Measurements from ENCODE around the gene TTC28. TPM values are rescaled to one million over a fixed set of nuclear protein-coding genes. Genes with fewer than 3 reads are reported as not detected.
"Not testable (repeated sequence)": the region's sequence is repeated elsewhere in the genome, so short reads cannot be mapped to it uniquely, and the experiment has no call there.

The TTC28 gene
- total RNA-seq, 1 donor from 2014 or later = 23.2 TPM

DNA sequence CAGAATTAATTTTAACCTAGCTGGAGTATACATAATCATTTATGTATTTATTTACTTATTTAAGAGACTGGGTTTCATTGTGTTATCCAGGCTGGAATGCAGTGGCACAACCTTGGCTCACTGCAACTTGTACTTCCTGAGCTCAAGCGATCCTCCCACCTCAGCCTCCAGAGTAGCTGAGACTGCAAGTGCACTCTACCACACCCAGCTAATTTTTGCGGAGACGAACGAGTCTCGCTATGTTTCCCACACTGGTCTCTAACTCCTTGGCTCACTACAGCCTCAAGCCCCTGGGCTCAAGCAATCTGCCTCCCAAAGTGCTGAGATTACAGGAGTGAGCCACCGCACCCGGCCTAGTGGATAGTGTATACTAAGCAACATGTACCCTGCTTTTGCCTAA is 1.5 kb downstream of the TTC28 start:
- H3K9me3 Mint-ChIP-seq (ENCODE audit: unreplicated experiment) = not testable (repeated sequence)
- peak overlapping the region; percentile 57 for H3K4me3 Mint-ChIP-seq (ENCODE audit: unreplicated experiment)

DNA sequence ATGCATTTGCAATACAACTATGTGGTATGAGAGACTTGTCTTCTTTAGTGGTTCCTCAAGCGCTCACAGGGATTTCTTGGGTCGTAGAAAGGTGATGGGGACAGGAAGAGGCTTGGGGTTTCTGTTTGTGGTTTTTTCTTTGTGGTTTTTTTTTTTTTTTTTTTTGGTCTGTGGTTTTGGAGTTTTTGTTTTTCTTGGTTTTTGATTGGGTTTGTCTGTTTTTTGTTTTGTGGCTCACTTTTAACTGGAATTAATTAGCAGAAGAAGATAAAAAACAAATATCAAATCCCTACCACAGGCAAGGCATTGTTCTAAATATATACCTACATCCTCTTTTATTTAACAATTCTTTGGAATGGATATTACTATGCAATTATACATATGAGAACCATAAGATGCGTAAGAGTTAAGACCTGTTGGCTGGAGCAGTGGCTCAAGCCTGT is 5.5 kb downstream of the TTC28 start:
- H3K27ac ChIP-seq (ENCODE audit: low read depth, low read length) = no peak overlapping the region
- H3K4me1 Mint-ChIP-seq (ENCODE audit: low read depth, unreplicated experiment) = no peaks in the 10 kb centered on the region
- no peaks in the 10 kb centered on the region for H3K36me3 ChIP-seq (ENCODE audit: insufficient read depth, low read length)
- H2AFZ ChIP-seq (ENCODE audit: low read depth, low read length) = no peak overlapping the region
- H3K9ac ChIP-seq (ENCODE audit: low read length) = no peak overlapping the region
- H3K4me2 ChIP-seq (ENCODE audit: low read length) = no peak overlapping the region
- no peak overlapping the region for H3K4me3 ChIP-seq (ENCODE audit: insufficient read depth, low read depth, low read length)
- H4K20me1 ChIP-seq (ENCODE audit: insufficient read depth, low read length) = peaks cover 20% of the 10 kb centered on the region
- H3K27me3 Mint-ChIP-seq (ENCODE audit: low read depth, unreplicated experiment) = peaks cover 42% of the 10 kb centered on the region
- H3K36me3 Mint-ChIP-seq (ENCODE audit: low read depth, unreplicated experiment) = no peaks in the 10 kb centered on the region
- TF ChIP-seq EZH2 (IDR thresholded peaks at IDR 0.05; ENCODE audit: insufficient read depth, low read length) = no peak
- TF ChIP-seq, protein P1, sequence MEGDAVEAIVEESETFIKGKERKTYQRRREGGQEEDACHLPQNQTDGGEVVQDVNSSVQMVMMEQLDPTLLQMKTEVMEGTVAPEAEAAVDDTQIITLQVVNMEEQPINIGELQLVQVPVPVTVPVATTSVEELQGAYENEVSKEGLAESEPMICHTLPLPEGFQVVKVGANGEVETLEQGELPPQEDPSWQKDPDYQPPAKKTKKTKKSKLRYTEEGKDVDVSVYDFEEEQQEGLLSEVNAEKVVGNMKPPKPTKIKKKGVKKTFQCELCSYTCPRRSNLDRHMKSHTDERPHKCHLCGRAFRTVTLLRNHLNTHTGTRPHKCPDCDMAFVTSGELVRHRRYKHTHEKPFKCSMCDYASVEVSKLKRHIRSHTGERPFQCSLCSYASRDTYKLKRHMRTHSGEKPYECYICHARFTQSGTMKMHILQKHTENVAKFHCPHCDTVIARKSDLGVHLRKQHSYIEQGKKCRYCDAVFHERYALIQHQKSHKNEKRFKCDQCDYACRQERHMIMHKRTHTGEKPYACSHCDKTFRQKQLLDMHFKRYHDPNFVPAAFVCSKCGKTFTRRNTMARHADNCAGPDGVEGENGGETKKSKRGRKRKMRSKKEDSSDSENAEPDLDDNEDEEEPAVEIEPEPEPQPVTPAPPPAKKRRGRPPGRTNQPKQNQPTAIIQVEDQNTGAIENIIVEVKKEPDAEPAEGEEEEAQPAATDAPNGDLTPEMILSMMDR (IDR thresholded peaks at IDR 0.05; ENCODE audit: insufficient read depth, low read depth, low read length) = no peak
- H3K27me3 ChIP-seq (ENCODE audit: insufficient read depth, low read length) = peaks cover 27% of the 10 kb centered on the region
- H3K4me3 Mint-ChIP-seq (ENCODE audit: unreplicated experiment) = no peak overlapping the region
- DNase-seq (ENCODE audit: low read depth) (peak; percentile 69), FAIRE-seq (no peak)
- peaks cover 6% of the 10 kb centered on the region for H3K4me1 ChIP-seq (ENCODE audit: insufficient read depth, low read length)
- no peak overlapping the region for H3K27ac Mint-ChIP-seq (ENCODE audit: unreplicated experiment)
- H3K79me2 ChIP-seq (ENCODE audit: insufficient read depth, low read length) = no peaks in the 10 kb centered on the region
- peaks cover 8% of the 10 kb centered on the region for H3K9me3 Mint-ChIP-seq (ENCODE audit: unreplicated experiment)
- H3K9me3 ChIP-seq (ENCODE audit: insufficient read depth, low read depth, low read length) = peaks cover 4% of the 10 kb centered on the region

More for the DNA sequence above, 1.5 kb downstream of the TTC28 start:
- not testable (repeated sequence) for H3K36me3 ChIP-seq (ENCODE audit: insufficient read depth, low read length); H3K79me2 ChIP-seq (ENCODE audit: insufficient read depth, low read length); FAIRE-seq; H3K4me1 ChIP-seq (ENCODE audit: insufficient read depth, low read length); H3K9ac ChIP-seq (ENCODE audit: low read length); H3K36me3 Mint-ChIP-seq (ENCODE audit: low read depth, unreplicated experiment); H3K4me1 Mint-ChIP-seq (ENCODE audit: low read depth, unreplicated experiment); DNase-seq (ENCODE audit: low read depth); H3K27ac ChIP-seq (ENCODE audit: low read depth, low read length); H3K9me3 ChIP-seq (ENCODE audit: insufficient read depth, low read depth, low read length); H3K4me2 ChIP-seq (ENCODE audit: low read length); H3K27ac Mint-ChIP-seq (ENCODE audit: unreplicated experiment); H3K4me3 ChIP-seq (ENCODE audit: insufficient read depth, low read depth, low read length); H2AFZ ChIP-seq (ENCODE audit: low read depth, low read length)
- peaks cover 48% of the 10 kb centered on the region for H3K27me3 Mint-ChIP-seq (ENCODE audit: low read depth, unreplicated experiment)
- Histone ChIP-seq H4K20me1 (ENCODE audit: insufficient read depth, low read length) (peaks cover 20% of the 10 kb centered on the region), H3K27me3 (ENCODE audit: insufficient read depth, low read length) (peaks cover 20% of the 10 kb centered on the region)

DNA sequence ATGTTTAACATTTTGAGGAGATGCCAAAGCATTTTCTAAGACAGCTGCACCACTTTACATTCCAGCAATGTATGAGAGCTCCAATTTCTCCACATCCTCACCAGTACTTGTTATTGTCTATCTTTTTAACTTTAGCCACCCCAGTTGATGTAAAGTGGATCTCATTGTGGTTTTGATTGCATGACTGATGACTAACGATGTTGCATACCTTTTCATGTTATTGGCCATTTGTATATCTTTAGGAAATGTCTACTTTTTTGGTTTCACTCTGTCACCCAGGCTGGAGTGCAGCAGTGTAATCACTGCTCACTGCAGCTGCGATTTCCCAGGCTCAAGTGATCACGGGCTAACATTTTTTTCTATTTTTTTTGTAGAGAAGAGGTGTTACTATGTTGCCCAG is 8.9 kb downstream of the TTC28 start:
- Histone ChIP-seq H3K27ac (ENCODE audit: low read depth, low read length) (no peak overlapping the region), H3K9me3 (ENCODE audit: insufficient read depth, low read depth, low read length) (peaks cover 4% of the 10 kb centered on the region), H2AFZ (ENCODE audit: low read depth, low read length) (no peak overlapping the region), H4K20me1 (ENCODE audit: insufficient read depth, low read length) (peaks cover 20% of the 10 kb centered on the region), H3K4me3 (ENCODE audit: insufficient read depth, low read depth, low read length) (no peak overlapping the region), H3K9ac (ENCODE audit: low read length) (no peak overlapping the region), H3K79me2 (ENCODE audit: insufficient read depth, low read length) (no peaks in the 10 kb centered on the region), H3K36me3 (ENCODE audit: insufficient read depth, low read length) (no peaks in the 10 kb centered on the region), H3K27me3 (ENCODE audit: insufficient read depth, low read length) (peaks cover 17% of the 10 kb centered on the region), H3K4me2 (ENCODE audit: low read length) (no peak overlapping the region), H3K4me1 (ENCODE audit: insufficient read depth, low read length) (no peaks in the 10 kb centered on the region)
- Mint-ChIP-seq H3K9me3 (ENCODE audit: unreplicated experiment) (peaks cover 8% of the 10 kb centered on the region), H3K27me3 (ENCODE audit: low read depth, unreplicated experiment) (peaks cover 27% of the 10 kb centered on the region), H3K36me3 (ENCODE audit: low read depth, unreplicated experiment) (no peaks in the 10 kb centered on the region), H3K27ac (ENCODE audit: unreplicated experiment) (no peak overlapping the region), H3K4me1 (ENCODE audit: low read depth, unreplicated experiment) (no peaks in the 10 kb centered on the region), H3K4me3 (ENCODE audit: unreplicated experiment) (no peak overlapping the region)
- TF ChIP-seq, protein P1 (IDR thresholded peaks at IDR 0.05; ENCODE audit: insufficient read depth, low read depth, low read length) = no peak
- no peak for TF ChIP-seq EZH2 (IDR thresholded peaks at IDR 0.05; ENCODE audit: insufficient read depth, low read length)
- DNase-seq (ENCODE audit: low read depth) (peak; percentile 14), FAIRE-seq (no peak)
